ENCODE measurements around the gene DLG1. TPM values are rescaled to one million over a fixed set of nuclear protein-coding genes. Genes with fewer than 3 reads are reported as not detected.

DLG1 gene
- total RNA-seq, 4 donors from 2014 or later: 103 to 150 (median 122) TPM

- Histone ChIP-seq H3K4me3 (no peak overlapping the region), H3K9me3 (no peaks in the 10 kb centered on the region), H3K36me3 (no peaks in the 10 kb centered on the region), H3K27ac (no peak overlapping the region), H3K27me3 (peaks cover 0 to 37% (median 0%) of the 10 kb centered on the region in 4 donors), H3K4me1 (peaks cover 13 to 44% (median 15%) of the 10 kb centered on the region in 3 donors)
- WGBS, 2 donors: no CpG with 5 or more reads among the region's 29 CpGs
- TF ChIP-seq CTCF (IDR thresholded peaks at IDR 0.05) (no peak), POLR2A (IDR thresholded peaks at IDR 0.05) (no peak)
- intact Hi-C loops (cut with DNase I): no loop called here
- DNase-seq: no peak
These were observed 271.1 kb downstream of the DLG1 start for GRCh38 chr3:197027151-197027895.

- Histone ChIP-seq H3K9me3 (no peaks in the 10 kb centered on the region), H3K27ac (no peak overlapping the region), H3K4me1 (peaks cover 12 to 37% (median 13%) of the 10 kb centered on the region in 3 donors), H3K36me3 (no peaks in the 10 kb centered on the region), H3K4me3 (no peak overlapping the region), H3K27me3 (peaks cover 0 to 44% (median 0%) of the 10 kb centered on the region in 4 donors)
- TF ChIP-seq CTCF (IDR thresholded peaks at IDR 0.05) (no peak), POLR2A (IDR thresholded peaks at IDR 0.05) (no peak)
- intact Hi-C loops (cut with DNase I): no loop called here
- no peak for DNase-seq
- WGBS, 2 donors: 91% methylated on average over 4 of the region's 9 CpGs; no CpG with 5 or more reads in 1 of the 2 donors
These were observed 271.9 kb downstream of the DLG1 start for GRCh38 chr3:197026481-197026866.

GRCh38 chr3:197025736-197026480 is 272.5 kb downstream of the DLG1 start:
- DNase-seq: no peak

GRCh38 chr3:197024881-197025735 is 273.3 kb downstream of the DLG1 start:
- intact Hi-C loops (cut with DNase I): no loop called here
- peaks cover 0 to 48% (median 0%) of the 10 kb centered on the region in 4 donors for H3K27me3 ChIP-seq
- WGBS, 2 donors: 89 to 92% methylated on average over 25 to 26 of the region's 28 CpGs
- H3K27ac ChIP-seq: no peak overlapping the region
- H3K9me3 ChIP-seq: no peaks in the 10 kb centered on the region
- no peak for DNase-seq
- no peak for TF ChIP-seq CTCF (IDR thresholded peaks at IDR 0.05)
- H3K4me1 ChIP-seq: peaks cover 7 to 24% (median 13%) of the 10 kb centered on the region in 3 donors
- H3K36me3 ChIP-seq: no peaks in the 10 kb centered on the region
- no peak overlapping the region for H3K4me3 ChIP-seq

More at GRCh38 chr3:197025736-197026480, 272.5 kb downstream of the DLG1 start:
- H3K4me1 ChIP-seq: peaks cover 8 to 32% (median 13%) of the 10 kb centered on the region in 3 donors
- intact Hi-C loops (cut with DNase I): no loop called here
- 85 to 88% methylated on average over 5 to 8 of the region's 21 CpGs for WGBS, 2 donors
- no peaks in the 10 kb centered on the region for H3K9me3 ChIP-seq
- H3K4me3 ChIP-seq: no peak overlapping the region
- no peaks in the 10 kb centered on the region for H3K36me3 ChIP-seq
- TF ChIP-seq POLR2A (IDR thresholded peaks at IDR 0.05) (no peak), CTCF (IDR thresholded peaks at IDR 0.05) (no peak)
- H3K27me3 ChIP-seq: peaks cover 0 to 48% (median 0%) of the 10 kb centered on the region in 4 donors
- H3K27ac ChIP-seq: no peak overlapping the region
